ENCODE data around the gene NTF3.

The NTF3 gene

DNA sequence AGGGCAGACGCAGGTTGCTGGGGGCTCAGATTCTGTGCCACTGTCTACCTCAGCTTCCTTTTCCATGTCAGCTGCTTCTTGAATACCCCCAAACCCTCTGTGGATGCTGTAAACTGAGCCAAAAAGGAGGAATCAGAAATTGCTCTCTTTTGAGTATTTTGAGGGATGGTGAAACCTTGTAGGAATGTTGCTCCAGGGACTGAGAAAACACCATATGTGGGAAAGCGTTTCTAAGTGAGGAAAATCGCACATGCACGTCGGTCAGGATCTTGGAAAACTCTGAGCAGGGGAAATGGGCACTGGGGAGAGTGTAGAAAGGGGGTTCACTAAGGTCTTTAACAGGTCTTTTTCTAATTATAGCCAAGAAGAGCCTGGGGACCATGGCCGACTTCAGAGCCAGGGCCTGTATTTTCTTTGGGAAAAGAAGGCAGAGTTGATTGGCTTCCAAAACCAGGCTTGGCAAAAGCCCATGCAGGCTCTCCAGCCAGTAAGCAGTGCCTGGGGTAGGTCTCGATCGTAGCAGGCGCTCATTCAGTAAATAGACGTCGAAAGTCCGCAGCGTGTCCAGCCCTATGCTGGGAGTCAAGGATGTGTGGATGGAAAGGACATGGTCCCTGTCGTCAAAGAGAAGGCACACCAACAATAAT lies 58.0 kb downstream of the NTF3 start:
- DNase-seq, result no peak

DNA sequence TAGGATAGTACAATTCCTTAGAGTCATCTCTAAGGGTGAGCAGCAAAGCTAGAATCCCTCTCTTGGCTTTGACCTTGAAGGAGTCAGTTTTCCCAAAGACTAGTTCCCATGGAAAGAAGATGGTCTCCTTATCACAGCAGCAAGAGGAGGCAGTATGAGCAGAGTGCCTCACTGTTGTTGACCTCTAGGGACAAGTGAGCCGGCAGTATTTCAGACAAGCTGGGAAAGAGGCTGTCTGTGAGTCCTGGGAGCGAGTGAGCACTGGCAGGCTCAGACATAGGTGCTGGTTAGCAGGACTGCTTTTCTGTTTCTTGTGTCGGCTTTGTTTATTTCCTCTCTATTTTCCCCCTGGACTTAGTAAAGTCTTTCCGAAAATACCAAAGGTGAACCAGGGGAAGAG lies 60.7 kb downstream of the NTF3 start:
- DNase-seq, result no peak

DNA sequence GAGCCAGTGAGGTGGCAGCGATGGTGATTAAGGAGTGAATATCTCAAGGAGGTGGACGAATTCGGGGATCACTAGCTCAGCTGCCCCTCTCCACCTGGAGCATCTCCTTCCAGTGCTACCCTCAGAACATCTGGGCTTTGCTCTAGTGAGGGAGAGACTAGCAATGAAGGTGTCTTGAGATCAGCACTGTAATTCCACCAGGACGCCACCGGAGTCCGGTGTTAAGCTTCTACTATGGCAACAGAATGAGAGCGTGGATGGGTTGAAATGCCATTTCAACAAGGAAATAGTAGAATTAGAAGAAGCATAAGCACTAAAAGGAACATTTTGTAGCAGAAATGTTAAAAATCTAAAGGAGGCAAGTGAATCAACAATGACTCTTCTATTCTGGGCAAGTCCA lies 61.1 kb downstream of the NTF3 start:
- DNase-seq, result no peak

DNA sequence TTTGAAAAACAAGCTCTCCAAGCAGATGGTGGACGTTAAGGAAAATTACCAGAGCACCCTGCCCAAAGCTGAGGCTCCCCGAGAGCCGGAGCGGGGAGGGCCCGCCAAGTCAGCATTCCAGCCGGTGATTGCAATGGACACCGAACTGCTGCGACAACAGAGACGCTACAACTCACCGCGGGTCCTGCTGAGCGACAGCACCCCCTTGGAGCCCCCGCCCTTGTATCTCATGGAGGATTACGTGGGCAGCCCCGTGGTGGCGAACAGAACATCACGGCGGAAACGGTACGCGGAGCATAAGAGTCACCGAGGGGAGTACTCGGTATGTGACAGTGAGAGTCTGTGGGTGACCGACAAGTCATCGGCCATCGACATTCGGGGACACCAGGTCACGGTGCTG lies 62.4 kb downstream of the NTF3 start:
- no peak for DNase-seq

DNA sequence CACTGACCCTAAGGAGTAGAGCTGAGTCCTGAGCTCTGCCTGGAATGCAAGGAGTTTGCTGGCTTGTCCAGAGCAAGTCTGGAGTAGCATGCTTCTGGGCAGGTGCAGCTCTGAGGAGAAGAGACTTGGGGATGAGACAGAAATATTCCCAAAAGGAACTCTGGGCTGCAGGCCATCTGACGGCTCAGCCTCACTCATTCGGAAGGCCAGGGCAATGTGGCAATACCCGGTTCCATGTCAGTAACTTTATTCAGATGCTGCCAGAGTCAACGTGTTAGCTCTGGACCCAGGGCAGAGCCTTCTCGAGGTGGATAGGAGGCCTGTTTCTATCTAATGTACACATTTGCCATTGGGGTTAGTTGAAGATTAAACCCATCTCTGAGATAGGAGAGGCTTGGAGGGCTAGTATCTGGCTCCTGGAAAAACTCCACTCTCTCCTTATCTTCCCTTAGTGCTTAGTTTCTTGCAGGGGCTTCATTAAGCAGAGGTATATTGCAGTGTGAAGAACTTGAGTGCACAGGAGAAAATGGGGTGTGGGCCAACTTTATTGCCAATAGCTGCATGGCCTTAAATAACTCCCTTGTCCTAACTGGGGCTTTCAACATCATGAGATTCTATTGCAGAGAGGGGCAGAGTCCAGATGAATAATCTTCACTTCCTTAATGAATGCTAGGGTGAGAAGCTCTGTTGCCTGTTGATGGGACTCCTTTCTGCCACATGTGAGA lies 65.6 kb downstream of the NTF3 start:
- DNase-seq, result no peak

DNA sequence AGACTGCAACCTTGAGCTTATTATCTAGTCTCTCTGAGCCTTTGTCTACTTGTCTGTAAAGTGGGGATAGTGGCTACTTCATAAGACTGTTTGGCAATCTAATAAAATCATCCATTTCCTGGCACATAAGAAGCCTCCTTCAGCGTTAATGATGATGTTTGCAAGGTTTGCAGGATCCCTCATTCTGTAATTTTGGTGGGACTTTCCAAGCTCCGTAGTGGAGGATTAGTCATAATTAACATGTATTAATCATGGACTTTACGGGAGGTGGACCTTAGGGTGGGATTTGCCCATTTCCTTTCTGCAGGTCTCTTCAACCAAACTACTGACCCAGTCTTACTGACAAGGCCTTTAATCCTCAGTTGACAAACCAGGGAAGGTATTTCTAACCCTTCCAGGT lies 66.2 kb downstream of the NTF3 start:
- no peak for DNase-seq

DNA sequence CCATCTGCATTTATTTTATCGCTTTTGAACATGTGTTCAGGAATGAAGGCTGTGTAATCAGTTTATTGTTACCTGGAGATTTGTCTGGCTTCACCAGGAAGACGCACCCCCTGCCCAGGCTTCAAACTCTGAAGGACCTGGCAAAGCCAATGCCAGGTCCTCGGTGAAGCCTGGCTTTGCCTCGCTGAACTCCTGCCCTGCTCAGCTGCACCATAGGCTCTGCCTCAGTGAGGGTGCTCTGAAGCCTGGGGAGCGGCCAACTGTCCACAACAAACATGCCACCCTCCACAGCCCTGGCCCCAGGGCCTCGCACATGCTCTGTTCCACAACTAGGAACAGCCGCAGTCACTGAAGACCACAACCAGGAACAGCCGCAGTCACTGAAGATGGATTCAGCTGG lies 66.9 kb downstream of the NTF3 start:
- DNase-seq, result no peak

DNA sequence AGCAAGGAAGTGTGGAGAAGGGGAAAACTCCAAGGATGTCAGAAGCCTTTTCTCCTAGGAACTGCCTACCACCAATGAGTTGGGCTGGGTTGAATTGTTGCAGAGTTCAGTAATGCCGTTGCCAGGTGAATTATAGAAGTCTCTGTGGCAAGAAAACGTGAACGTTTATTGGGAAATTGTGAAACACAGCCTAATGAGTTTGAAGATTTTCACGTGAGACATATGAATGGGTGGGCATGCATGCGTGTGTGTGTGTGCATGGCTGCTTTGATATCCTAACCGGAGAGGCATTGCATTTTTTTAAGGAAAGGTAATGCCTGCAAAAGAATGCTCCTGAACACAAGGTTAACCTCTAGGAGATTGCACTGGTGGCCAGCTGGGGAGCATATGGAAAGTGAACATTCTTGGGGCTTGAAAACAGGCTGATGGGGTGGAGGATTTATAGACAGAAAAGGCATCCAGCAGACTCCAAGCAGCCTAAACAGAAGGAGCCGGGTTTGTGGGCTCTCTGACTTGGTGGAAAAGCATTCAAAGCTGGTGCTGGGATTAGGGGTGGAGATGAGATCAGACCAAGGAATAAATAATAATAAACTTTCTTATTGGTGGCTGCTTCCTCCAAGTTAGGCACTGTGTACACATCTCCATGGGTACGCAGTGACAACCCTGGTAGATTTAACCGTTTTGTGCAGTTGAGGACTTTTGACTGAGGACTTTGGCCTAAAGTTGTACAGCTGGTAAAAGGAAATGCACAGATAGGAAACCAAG lies 67.8 kb downstream of the NTF3 start:
- DNase-seq, result no peak

DNA sequence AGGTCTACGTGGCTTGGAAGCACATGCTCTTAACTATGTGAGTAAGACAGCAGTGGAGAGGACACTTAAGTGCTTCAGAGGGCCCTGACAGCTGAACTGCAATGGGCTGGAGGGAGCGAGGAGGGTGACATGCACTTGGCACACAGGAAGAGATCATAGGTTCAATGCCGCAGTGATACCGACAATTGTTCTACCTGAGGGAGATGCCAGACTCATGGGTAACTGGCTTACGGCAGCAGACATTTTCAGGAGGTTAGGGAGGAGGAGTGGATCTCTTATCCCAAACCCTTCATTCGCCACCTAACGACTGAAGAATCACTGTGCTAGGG lies 68.4 kb downstream of the NTF3 start:
- DNase-seq, result no peak

DNA sequence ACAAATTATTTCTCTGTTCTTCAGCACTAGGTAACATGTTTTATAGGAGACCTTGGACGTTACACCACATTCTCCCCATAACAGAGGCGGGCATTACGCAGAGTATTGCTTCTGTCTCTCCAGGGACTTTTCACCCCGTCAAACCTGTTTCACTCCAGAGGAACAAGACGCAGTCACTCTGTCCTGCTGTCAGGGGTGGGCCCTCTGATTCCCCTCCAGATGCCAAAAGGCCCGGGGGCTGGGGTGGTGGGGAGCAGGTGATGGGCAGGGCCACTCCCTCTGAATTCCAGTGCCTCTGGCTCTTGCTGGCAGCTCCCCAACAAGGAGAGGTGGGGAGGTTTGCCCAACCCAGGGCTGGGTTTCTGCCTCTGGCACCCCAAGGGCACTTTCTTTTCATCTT lies 71.9 kb downstream of the NTF3 start:
- no peak for DNase-seq

DNA sequence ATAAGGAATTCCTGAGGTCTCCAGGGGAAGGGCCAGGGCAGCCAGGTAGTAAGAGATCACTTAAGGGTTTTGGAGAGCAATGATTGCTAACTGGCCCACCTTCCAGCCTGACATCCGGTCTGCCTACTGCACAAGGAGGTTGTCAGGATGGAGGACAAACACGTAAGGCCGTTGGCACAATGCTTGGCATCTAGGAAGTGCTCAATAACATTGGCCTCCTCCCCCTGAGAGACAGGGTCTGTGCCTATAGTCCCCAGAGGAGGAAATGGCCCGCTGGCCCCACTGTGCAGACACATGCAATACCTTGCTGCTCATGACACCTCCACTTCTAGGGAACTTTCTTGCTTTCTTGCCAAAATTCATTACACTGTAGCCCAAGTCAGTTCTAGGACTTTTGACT lies 73.2 kb downstream of the NTF3 start:
- no peak for DNase-seq

DNA sequence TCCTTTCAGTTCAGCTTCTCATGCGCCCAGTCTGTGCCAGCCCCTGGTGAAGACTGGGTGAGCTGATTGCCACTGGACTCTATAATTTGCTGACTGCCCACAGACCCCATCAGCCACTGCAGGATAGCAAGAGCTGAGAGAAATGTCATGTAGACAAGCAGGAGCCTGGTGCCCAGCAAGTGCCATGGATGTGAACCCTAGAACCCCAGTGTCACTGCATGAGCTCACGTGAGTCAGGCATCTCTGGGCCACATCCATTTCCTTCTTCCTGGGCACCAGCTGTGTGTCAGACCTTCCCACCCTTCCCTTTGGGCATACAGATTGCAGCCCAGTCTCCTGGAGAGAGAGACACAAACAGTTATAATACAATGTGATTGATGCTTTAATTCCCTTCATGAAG lies 73.8 kb downstream of the NTF3 start:
- DNase-seq, result no peak

DNA sequence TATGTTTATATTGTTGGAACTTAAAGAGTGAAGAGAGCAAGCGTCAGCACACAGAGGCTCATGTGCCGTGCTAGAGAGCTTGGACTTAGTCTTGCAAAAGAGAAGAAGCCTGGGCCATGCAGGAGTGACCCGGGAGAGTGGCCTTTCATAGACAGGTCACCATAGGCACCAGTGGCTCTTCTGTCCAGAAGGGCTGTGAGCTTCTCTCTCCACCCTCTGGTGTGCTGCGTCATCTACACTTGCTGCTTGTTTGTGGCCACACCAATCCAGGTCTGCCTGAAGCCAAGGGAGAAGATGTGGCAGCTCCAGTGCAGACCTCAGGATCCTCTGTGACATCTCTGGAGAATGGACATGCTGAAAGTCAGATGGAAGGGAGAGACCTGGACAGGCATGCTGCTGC lies 74.4 kb downstream of the NTF3 start:
- no peak for DNase-seq

DNA sequence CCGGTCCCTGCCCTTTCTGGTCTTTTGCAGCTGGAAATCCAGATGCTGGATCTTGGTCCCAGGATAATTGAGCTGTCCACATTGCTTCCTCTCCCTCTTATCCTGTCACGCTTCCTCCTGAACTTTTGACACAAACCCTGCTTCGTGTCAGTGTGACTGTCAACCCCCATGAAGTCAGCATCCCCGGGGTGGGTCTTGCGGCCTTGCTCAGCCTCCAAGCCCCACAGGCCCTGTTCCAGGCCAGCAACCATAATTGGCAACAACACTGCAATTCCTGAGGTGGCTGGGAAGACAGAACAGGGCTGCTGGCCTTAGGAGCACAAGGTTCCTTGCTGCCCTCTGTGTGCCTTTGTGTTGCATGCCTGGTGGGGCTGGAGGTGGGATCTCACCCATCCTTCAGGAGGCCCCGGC lies 74.9 kb downstream of the NTF3 start:
- DNase-seq, result no peak

DNA sequence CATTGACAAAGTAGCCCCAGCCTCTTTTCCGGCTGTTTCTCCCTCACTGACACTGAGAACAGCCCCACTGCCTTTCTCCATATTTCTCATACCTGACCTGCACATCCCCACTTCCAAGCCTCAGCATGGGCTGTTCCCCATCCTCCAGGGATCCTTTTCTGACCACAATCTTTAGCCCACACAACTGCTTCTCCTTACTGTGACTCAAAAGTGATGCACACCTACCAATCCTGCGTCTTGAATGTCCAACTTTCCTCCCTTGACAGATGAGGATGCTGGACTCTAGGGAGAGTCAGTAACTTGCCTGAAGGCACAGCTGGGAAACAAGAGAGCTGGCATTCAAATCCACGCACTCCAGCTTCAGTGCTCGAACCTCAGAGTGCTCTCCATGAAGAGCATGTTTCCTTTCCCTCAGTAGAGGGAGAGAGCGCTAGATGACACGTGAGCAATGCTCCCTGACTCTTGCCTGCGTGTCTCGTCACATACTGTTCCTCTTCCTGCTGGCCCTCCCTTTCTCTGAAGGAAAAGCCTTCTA lies 75.6 kb downstream of the NTF3 start:
- no peak for DNase-seq

DNA sequence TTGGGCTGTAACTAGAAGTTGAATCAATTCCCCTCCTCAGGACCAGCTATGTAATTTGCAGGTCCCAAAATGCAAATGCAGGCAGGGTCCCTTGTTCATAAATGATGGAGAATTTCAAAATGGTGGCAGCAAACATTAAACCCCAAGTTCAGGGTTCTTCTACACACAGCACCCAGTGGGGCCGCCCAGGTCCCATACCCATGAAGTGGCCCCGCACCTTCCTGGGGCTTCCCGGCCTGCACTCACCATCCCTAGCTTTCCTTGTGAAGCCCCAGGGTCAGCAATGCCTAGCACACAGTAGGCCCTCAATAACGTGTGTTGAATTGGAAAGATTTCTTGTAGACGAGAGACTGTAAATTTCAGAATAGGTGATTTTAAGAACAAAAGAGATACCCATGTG lies 76.0 kb downstream of the NTF3 start:
- DNase-seq, result no peak

DNA sequence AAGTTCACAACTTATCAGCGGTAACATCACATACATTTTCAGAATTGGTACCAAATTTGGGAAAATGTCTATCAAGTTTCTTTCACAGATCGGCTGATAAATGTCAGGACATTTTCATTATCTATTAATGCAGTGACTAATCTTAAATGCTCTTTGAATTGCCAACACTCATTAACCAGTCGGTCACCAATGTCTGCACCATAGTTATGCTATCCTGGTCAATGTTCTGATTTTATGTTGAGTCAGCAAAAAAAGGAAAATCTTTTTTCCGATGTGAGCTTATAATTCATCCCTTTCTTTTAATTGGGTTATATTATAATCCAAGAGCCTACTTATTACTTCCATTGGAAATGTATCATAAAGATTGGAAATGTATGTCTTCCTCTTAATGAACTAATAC lies 77.2 kb downstream of the NTF3 start:
- DNase-seq, result no peak

DNA sequence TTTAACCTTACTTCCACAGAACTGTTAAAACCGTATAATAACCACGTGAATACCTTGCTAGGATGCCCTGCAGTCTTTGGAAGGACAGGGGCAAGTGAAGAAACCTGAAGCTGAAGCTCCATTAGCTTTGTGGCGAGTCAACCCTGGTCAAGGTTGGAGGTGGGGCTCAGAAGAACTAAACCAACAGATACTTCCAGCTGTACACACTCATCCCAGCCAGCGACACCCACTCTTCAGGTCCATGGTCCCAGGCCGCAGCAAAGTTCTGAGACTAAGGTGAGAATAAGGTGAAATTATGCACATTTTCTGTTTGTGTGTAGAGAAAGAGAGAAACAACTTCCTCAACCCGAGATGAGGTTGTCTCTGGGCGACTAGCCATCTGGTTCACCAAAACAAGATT lies 77.6 kb downstream of the NTF3 start:
- DNase-seq, result no peak

DNA sequence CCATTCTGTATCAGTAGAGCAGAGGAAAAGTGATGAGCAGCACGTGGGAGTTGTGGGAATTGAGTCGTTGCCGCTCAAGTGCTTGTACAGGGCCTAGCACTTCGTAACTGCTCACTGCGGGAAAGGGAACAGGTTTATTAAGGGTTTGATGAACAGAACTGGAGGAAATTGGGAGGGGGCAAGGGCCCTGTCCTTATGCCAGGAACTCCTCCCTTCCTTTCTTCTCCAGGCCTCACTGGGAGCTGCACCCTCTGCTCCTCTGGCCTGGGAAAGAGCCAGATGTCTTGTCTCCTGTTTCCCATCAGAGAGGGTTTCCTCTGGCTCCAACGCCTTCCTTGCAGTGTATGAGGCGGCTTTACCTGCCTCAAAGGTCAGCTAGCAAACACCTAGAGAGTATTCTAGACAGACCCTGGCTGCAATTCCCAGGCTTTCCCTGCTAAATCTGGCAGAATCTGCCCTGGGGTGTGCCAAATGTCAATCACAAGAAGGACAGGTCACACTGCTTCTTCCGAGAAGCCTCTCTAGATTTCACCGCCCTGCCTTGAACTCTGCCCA lies 78.4 kb downstream of the NTF3 start:
- no peak for DNase-seq

DNA sequence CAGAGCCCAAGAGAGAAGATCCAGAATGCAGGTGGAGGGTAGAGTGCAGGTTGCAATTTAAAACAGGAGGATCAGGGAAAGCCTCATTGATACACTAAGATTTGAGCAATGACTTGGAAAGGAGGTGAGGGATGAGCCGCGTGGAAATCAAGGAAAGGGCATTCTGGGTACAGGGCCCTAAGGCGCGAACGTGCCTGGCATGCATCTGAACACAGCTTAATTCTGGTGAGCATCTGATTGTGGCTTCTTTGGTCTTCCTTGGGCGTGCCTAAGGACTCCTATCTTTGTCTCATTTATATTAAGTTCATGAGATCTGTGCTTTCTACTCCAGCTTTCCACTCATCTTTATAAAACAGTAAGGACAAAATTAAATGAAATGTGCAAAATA lies 79.3 kb downstream of the NTF3 start:
- DNase-seq, result no peak

DNA sequence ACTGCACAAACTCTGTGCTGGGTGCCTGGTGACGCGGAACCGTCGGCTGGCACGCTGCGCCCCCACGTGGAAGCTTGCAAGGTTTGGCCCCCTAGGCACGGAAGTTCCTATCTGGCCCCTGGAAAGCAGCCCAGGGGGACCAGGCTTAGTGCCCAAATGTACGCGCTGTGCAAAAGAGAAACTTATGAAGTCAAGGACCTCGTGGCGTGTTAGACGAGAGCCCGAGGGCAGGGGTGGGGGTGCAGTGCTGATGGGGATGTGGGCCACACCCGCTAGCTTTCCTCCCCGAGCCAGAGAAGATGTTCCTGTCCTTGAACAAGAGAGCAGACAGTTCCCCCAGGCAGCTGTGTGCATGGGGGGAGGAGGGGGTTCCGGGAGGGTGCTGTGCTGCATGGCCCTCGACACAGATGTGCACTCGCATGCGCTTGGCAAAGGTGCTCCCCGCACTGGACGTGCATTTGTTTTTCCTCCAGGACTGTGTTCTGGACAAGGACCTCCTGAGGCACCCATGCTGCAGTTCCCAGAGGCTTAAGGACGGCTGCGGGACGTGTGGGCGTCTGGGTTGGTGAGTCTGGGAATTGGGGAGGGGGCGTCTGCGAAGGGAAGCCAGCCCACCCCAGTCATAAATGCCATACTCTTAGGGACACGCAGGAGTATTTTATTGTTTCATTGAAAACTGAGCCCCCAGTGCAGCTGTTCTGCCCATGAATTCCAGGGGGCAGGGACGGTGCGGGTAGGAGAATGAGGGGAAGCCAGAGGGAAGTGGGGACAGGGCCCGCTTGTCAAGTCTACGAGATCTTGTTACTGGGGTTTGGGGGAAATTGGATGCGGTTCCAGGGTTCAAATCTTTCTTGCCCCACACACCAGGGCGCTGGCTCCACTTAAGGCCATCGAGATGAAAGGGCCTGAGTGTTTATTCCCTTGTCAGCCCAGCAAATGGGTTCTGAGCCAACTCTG lies 80.0 kb downstream of the NTF3 start:
- no peak for DNase-seq

DNA sequence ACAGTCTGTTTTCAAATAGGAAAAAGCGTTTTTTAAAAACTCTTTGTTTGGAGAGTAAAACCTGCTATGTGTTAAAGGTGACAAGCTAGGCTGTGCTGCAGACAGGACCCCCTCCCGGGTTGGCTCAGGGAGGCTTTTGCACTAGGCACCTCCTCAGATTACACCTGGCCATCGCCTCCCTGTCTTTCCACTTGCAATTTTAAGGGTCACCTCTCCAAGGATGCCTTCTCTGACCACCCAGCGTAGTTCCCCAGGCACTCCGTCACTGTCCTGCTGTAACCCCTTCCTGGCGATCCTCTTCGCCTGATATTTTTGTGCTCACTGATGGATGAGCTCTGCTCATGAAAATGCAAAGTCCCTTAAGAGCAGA lies 80.7 kb downstream of the NTF3 start:
- no peak for DNase-seq

DNA sequence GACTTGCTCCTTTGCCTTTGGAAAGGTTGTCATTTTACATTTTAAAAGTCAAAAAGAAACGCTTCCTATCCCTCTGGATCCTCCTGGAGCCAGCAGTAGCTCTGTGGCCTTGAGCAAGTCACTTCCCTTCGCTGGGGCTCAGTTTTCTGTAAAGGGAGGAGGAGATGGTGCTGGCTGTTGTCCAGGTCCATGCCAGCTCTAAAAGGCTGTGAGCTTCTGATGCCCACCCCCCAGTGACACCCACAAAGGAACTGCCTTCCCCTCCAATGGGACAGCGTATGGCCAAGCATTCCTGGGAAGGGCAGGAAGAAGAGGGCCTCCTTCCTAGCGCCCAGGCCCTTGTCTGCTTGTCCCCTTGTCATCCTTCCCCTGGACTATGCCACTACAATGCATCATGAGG lies 81.5 kb downstream of the NTF3 start:
- DNase-seq, result no peak

All from activated CD4-positive, alpha-beta T cell treated with anti-CD3 and anti-CD28 coated beads for 1 hour (primary cell).